NCI-H128 (cell line): Measurements from ENCODE around the gene ATG12.
"Not testable (repeated sequence)": the region's sequence is repeated elsewhere in the genome, so short reads cannot be mapped to it uniquely, and the experiment has no call there.

Source experiments
- DNase-seq: peaks from one replicate; lab custom pipeline; 2025; ENCODE audit not compliant: unreplicated experiment; lab: John Stamatoyannopoulos, UW

The ATG12 gene

DNA sequence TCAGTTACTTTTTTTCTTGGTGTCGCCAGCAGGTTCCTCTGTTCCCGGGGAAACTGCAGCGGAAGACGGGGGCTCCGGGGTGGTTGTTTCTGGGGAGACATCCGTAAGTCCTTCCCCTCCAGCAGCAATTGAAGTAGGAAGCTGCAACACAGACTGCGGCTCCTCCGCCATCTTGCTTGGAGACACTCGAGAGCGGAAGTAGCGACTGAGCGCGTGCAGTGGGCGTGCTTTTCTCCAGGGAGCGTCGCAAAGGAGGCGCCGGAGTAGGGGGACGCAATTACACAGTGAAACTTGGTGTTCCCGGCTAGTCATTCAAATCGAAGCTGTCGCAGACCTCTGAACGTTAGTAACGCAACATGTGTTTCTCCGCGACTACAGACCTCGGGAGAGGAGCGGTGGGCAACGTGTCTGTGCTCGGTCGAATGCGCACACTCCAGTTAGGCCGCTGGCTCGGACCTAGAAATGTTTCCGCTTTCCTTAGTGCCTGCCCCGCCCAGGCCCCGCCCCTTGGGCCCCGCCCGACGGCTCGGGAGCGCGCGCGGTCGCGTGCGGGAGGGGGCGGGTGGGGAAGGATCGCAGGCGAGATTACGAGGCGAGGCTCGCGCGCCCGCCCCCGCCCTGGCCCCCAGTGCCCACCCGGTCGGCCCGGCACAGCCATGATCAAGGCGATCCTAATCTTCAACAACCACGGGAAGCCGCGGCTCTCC is at the start of gene ATG12, which contains the start of gene AP3S1:
Gene ATG12, minus strand, starts transcription at position 184 of the 707 bp plus-strand sequence. Its CDS starts 13 bp downstream, at position 171.
Gene AP3S1, plus strand, starts transcription at position 554 of the 707 bp plus-strand sequence. Its CDS starts 103 bp downstream, at position 657.
- DNase-seq, result peak; percentile 63

GRCh38 chr5:115888027-115888426 is 46.7 kb upstream of the ATG12 start:
- no peak for DNase-seq

GRCh38 chr5:115885208-115885607 is 43.8 kb upstream of the ATG12 start:
- not testable (repeated sequence) for DNase-seq

DNA sequence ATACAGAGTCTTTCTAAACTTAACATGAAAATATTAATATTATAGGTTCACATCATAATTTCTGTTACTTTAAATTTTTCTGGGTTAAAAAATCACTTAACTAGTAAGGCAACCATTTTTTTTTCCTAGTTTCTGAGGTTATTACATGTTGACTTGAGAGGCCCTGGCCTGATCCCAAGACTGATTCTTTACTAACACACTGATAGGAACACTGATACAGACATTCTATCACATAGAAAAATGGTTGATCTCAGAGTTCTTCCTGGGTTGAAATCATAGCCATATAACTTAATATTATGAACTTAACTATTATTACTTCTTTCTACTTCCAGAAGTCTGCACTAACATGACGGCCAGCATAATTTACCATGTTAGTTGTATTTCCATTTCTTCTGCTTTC is 43.3 kb upstream of the ATG12 start:
- no peak for DNase-seq

DNA sequence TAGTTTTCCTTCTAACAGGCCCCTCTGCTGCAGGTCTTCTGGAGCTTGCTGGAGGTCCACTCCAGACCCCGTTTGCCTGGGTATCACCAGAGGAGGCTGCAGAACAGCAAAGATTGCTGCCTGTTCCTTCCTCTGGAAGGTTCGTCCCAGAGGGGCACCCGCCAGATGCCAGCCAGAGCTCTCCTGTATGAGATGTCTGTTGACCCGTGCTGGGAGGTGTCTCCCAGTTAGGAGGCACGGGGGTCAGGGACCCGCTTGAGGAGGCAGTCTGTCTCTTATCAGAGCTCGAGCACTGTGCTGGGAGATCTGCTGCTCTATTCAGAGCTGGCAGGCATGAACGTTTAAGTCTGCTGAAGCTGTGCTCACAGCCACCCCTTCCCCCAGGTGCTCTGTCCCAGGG is 41.1 kb upstream of the ATG12 start:
- DNase-seq, result not testable (repeated sequence)

DNA sequence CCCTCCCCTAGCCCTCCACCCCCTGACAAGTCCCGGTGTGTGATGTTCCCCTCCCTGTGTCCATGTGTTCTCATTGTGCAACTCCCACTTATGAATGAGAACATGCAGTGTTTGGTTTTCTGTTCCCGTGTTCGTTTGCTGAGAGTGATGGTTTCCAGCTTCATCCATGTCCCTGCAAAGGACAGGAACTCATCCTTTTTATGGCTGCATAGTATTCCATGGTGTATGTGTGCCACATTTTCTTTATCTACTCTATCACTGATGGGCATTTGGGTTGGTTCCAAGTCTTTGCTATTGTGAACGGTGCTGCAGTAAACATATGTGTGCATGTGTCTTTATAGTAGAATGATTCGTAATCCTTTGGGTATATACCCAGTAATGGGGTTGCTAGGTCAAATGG is 36.0 kb upstream of the ATG12 start:
- DNase-seq, result not testable (repeated sequence)

- no peak for DNase-seq
These were observed 34.1 kb upstream of the ATG12 start for GRCh38 chr5:115875447-115875846.

- DNase-seq, result peak; percentile 36
These were observed 32.0 kb upstream of the ATG12 start for GRCh38 chr5:115873392-115873791.

- DNase-seq, result no peak
These were observed 31.1 kb upstream of the ATG12 start for GRCh38 chr5:115872447-115872846.

DNA sequence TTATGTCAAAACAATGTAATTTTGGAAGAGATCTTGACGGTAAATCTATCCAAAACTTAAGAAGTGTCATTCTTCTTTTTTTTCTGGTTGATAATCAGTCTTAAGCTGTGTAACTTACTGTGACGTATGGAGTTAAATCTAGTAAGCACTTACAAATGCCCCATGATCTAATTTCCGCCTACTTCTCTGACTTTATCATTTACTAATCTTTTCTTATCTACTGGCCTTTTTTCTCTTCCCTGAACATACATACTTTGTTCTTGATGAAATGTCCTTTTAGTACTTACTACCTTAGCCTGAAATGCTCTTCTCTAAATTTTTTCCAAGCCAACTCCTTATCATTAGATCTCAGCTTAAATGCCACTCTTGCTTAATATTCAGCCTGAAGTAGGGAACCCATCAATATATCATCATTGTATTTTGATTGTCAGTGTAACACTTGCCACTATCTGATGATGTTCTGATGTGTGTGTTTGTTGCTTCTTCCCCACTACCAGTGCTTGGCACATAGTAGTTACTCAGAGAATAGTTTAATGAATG is 28.0 kb upstream of the ATG12 start:
- DNase-seq, result no peak

GRCh38 chr5:115859378-115859777 is 18.0 kb upstream of the ATG12 start:
- no peak for DNase-seq

DNA sequence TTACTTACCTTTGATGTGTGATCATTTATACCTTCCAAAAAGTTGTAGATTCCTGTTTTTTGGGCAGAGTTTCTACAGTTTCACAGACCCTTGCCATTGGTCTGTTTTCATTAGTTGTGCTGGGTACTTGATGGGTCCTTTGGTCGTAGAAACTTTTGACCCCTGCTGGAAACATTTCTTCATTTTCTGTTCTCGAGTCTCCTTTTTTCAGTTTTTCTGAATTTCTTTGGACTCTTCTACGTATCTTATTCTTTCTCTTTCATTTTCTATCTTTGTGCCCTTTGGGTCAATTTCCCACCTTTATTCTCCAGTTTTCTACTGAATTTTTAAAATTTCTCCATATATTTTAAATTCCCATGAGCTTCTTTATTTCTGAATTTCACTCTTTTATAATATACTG is 17.0 kb upstream of the ATG12 start:
- no peak for DNase-seq

DNA sequence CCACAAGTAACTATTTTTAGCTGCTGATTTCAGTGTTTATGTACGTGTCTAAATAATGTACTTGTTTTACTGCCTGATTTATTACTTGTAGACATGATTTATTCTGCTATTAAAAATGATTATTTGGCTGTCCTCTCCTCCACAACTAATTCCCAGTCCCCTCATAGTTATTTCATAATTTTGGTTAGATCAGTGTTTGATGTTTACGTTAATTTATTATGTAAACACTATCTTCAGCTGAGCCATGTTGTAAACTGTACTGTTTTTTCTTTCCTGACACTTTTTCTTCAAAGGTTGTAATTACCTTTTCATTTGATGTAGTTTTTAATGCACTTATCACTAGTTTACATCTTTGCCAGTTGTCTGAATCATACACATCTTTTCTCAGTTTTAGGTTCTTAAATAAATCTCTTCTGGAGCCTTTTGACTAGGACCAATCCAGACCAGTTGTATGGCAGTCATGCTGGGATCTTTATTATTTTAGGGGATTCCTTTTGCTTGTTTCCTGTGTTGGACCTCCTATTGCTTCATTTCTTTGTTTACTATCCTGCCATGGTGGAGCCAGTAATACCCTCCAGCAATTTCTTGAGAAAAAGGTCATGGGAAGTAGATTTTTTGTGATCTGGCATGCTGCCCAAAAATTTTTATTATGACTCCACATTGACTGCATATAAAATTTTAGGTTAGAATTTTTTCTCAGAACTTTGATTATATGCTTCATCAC is 16.4 kb upstream of the ATG12 start:
- no peak for DNase-seq

GRCh38 chr5:115857057-115857479 is 15.7 kb upstream of the ATG12 start:
- DNase-seq, result no peak

GRCh38 chr5:115855959-115856358 is 14.6 kb upstream of the ATG12 start:
- no peak for DNase-seq

DNA sequence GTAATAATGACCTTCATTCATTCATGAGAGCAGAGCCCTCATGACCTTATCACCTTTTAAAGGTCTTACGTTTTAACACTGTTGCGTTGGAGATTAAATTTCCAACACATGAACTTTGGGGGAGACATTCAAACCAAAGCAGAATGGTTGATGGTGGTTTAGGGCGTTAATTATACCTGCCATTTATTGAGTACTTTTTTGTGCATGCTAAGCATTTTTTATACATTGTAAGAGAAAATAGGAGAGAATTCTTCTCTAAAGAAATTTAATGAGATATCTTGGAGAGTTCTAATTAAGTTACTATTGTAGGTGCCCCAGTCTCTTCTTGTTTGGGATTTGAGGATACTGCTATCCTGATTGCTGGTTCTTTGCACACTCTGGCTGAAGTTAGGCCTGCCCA is 12.8 kb upstream of the ATG12 start:
- DNase-seq, result no peak

GRCh38 chr5:115850744-115851416 is 9.5 kb upstream of the ATG12 start:
- no peak for DNase-seq

- DNase-seq, result no peak
These were observed 8.0 kb upstream of the ATG12 start for GRCh38 chr5:115849258-115849798.

- no peak for DNase-seq
These were observed 5.9 kb upstream of the ATG12 start for GRCh38 chr5:115847290-115847689.

DNA sequence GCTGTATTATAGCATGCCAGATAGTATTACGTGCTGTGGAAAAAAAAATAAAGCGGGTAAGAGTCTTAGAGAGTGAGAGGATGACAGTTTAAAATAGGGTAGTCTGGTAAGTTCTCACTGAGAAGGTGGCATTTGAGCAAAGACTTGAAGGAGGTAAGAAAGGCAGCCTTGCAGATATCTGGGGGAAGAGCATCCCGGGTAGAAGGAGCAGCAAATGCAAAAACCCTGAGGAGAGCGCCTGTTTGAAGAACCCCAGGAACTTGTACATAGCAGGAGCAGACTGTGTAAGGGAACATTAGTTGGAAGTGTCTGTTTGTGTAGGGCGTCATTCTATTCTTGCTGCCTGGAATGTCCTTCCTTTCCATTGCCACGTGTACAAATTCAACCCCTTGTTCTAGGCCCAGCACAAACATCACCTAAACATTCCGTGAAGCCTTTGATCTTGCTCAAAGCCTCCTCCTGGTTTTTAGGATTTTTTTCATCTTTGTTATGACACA is 3.0 kb upstream of the ATG12 start:
- DNase-seq, result no peak
